Epidermal melanocyte (primary cell): ENCODE measurements around the gene SCN5A.

Experiments
- DNase-seq: peaks from one replicate; pipeline ENCODE4 v3.0.0; 2011; ENCODE audit warnings: low spot score; ENCODE audit not compliant: insufficient read length

SCN5A gene

DNA sequence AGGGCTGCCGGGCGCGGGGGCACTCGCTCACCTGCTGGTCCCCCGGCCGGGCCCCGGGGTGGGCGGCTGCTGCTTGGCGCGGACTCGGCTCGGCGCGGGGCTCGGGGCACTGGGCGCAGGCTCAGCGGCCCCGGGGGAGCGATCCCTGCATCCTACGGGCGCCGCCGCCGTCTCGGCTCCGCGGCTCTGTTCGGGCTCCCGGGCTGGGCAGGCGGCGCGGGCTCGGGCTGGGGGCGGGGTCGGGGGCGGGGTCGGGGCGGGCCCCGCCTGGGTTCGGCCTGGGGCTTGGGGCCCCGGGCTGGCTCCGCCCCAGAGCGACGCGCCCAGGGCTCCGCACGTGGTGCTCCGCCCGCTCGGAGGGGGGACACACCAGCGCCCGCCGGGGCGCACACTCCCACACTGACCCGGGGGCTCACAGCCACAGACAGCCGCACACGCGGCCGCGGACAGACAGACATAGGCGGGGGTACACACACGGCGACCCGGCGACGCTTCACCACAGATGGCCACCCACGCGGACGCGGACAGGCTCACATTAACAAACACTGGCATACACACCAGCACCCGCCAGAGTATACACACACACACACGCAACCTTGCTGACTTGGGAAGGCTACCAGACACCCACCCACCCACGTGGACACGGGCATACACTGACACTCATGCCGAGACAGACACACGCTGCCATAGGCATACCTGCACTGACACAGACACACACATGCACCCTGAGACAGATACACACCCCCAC, at the start of gene SCN5A:
SCN5A (minus strand) TSS at position 188 of the 748 bp plus-strand sequence. CDS start 16,380 bp downstream, outside the sequence.
- DNase-seq, result no peak

DNA sequence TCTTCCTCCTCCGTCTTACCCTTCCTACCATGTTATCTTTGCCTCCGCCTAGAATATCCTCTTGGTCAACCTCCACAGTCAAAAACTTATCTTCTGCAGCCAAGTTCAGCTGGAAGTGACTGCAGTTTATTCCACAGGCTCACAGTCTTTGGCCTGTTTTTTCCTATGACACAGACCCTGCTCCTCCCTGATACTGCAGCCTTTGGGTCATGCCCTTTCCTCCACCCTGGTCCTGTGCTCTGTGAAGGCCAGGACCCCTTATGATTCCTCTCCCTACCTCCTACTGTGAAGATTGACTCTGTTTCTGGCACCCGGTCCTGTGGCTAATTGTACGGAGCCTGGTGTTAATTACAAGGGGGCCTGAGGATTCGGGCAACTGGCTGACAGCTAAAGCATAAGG, 49.3 kb upstream of the SCN5A start:
- no peak for DNase-seq

DNA sequence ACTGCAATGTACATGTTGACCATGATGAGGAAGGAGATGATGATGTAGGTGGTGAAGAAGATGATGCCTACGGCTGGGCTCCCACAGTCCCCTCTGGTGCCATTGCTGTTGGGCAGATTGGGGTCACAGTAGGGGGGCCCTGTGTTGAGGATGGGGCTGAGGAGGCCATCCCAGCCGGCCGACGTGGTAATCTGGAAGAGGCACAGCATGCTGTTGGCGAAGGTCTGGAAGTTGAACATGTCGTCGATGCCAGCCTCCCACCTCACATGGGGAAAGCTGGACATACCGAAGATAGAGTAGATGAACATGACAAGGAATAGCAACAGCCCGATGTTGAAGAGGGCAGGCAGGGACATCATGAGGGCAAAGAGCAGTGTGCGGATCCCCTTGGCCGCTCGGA, 48.6 kb upstream of the SCN5A start:
- DNase-seq, result no peak

DNA sequence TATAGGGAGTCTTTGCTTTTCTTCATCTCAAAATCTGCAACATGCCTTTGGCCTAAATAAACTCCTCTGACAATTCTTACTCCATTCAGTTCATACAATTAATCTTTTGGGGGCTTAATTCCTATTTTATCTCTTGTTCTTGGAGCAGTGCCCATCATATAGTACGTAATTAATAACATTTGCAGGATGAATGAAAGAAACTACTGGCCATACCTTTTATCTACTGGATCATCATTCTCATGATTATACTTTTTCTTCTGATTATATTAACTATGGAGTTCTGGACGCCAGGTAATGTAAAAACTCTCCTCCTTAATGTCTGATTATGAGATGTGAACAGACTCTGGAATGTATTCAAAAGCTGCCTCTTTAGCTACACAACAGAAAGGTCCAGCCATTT, 46.5 kb upstream of the SCN5A start:
- DNase-seq, result no peak

DNA sequence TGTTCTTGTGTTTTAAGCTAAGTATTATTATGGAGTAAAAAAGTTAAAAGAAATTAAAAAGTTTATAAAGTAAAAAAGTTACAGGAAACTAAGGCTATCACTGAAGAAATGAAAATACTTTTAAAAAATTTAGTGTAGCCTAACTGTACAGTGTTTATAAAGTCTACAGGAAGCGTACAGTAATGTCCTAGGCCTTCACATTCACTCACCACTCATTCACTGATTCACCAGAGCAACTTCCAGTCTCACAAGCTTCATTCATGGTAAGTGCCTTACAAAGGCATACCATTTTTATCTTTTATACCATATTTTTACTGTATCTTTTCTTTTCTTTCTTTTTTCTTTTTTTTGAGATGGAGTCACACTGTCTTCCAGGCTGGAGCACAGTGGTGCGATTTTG, 40.7 kb upstream of the SCN5A start:
- no peak for DNase-seq

DNA sequence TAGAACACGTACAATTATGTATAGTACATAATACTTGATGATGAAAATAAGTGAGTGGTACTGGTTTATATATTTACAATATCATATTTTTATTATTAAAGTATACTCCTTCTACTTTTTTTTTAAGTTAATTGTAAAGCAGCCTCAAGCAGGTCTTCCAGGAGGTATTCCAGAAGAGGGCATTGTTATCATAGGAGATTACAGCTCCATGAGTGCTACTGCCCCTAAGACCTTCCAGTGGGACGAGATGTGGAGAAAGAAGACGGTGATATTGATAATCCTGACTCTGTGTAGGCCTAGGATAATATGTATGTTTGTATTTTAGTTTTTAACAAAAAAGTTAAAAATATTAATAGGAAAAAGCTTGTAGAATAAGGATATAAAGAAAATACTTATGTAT, 40.3 kb upstream of the SCN5A start:
- no peak for DNase-seq

DNA sequence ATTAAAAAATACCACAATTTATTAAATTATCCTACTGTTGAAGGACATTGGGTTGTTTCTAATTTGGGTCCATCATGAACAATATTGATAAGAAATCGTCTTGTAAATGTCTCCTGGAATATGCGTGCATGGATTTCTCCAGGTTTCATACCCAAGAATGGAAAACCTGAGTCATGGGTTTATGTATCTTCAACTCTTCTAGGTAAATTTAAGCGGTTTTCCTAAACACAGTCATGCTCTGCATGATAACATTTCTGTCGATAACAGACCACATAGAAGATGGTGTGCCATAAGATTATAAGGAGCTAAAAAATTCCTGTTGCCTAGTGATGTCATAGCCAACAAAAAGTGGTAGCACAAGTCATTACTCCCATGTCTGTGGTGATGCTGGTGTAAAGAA, 39.9 kb upstream of the SCN5A start:
- no peak for DNase-seq

DNA sequence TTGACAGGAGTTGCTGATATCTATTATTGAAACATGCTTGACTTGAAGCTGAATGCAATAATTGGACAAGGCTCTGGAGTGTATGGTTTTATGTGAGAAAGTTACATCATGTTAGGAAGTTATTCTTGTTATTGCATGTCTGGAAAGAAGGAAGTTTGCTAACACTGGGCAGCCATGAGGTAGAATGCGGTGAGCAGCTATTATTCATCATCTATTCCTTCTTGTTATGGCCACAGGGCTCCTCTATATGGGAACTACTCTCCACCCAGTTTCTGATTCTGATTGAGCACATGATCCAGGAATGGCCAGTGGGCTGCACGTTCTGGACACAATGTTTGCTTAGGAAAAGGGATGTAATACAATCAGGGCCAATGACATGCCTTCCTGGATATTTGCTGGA, 37.8 kb upstream of the SCN5A start:
- DNase-seq, result no peak

DNA sequence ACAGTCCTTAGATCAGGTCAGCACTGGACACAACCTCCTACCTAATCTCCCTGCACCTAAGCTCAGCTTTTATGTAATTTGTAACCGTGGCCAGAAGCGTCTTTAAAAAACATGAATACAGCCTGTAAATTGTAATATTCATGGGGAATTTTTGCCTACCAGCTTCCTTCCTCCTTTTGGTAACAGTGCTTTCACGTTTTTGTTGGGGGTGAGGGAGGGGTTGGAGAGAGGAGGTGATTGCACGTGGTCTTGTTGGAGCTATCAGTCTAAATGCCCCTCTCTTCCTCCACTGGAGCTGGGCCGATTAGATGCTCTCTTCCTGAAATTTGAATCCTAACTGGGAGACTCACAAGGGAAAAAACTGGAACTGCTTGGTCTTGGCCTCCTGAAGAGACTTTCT, 35.1 kb upstream of the SCN5A start:
- no peak for DNase-seq

DNA sequence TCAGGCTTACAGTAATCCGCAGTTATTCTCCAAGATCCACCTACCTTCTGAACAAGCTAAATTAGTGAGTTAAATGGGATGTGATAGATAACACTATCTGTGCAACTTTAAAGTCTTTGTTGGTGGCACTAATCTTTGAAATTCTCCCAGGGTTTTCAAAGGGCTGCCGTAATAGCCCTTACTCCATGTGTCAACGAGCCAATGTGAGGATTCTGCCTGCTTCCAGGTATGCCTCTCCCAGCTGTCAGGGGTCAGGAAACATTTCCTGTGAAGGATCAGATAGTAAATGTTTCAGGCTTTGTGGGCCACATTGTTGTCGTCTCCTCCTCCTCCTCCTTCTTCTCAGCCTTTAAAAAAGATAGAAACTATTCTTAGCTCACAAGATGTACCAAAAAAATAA, 20.2 kb upstream of the SCN5A start:
- no peak for DNase-seq

DNA sequence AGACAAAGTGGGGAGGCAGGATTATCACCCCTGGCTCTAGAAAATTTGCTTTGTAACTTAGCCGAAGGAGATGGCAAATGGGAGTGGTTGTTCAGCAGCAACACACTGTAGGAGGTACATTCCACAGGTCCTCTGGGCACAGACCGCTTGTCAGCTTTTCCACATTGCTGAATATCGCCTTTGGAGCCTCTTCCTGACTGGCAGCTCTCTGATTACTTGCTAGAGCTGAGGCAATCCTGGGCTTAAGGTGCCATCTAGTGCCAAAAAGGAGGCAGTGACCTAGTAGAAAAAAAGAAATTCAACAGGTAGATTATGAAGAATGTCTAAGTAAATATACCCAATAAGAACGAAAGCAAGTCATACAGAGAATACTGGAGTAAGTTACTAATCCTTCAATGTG, 13.1 kb upstream of the SCN5A start:
- no peak for DNase-seq

DNA sequence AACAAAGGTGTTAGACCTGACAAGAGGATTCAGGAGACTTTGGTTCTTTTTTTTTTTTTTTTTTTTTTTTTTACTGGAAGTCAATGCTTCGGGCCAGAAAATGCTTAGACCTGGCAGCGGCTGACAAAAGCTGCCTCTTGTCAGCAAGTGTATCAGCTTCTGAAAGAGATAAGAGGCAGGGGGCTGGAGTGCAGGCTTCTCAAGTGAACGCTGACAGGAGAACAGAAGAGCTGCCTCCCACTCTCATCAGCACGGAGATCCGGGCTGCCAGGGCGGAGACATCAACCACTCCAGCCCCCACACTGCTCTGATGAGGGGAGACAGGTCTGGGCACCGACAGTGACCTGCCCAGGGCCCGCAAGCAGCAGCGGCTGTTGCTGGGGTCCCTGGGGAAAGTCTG, 9.4 kb upstream of the SCN5A start:
- no peak for DNase-seq

DNA sequence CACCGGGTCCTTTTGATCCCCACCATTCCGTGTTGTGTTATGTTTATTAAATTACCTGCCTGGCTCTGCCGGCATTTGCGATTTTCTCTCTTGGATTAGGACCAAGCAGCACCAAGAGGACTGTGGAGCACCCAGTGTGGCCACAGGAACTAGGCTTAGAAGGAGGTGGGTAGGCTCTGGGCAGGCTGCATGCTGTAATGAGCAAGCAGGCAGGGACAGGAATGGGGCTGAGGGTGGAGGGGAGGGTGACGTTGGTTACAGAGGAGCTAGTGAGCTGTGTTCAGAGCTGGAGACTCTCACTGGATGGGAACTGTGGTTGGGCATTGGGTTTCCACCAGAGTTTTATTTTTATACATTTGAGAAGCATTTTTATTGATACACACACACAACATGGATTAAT, 7.9 kb upstream of the SCN5A start:
- no peak for DNase-seq

DNA sequence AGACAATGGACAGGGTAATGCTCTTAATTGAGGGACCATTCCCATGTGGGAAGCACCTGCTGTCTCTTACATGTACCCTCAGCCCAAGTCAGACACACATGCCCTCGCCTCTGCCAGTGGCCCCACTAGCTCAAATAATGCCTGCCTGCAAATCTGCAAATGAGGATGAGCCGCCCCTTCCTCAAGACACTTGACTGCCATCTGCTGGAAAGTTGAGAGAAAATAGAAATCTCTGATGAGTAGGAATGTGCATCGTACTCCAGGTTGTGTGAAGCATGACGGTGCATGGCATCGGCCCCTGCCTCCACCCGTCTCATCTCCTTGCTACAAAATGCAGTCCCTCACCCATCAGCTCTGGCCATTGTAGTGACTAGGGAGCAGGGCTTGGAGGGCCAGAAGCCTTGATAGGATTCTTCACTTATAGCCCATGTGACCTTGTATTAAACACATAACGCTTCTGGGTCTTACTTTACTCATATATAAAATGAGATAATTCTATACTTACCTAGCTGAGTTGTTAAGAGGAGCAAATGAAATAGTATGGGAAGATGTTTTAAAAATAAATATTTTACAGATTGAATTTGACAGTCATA, 6.3 kb upstream of the SCN5A start:
- no peak for DNase-seq

DNA sequence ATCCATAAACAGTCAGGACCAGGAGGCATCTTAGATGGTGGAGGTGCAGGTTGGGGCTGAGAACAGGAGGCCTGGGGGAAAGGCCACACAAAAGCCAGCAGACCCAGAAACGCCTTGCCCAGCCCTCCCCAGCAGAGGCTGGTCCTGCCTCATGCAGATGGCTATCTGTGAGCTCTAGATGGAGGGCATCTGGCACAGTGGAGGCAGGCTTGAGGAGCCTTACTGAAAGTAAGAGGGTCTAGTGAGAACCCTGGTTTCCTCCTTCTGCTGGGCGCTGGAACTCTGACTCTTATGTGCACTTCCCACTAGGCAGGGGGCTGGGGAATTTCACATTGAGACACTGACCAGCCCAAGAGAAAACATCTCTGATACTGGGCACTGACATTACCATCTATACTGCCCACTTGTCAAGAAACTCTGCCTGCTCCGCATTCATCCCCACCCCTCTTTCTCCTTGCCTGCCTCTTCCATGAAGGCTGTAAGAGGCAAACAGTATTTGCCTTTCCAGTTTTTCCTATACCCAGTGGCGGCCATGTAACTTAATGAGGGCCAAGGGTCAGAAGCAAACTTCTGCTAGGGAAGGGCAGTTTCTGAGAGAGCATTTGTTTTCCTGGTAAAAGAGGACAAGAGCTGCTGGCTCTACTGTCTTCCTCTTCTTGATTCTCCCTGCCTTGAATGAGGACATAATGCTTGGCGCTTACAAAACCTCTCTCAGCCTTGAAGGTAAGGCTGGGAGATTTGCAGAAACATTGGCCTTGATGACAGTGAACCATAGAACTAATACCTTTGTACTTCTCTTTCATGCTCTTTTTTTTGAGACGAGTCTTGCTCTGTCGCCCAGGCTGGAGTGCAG, 4.4 kb upstream of the SCN5A start:
- no peak for DNase-seq

DNA sequence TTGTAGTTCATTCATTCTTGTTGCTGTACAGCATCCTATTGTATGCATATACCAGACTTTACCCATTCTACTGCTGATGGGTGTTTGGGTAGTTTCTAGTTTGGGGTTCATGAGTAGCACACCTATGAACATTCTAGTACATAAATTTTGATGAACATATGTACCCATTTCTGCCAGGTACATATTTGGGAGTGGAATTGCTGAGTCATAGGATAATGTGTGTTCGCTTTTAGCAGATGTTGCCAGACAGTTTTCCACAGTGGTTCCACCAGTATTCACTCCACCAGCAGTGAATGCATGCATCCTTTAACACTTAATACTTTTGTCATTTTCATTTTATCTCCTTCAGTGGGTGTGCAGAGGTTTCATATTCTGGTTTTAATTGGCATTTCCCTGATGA, 3.4 kb upstream of the SCN5A start:
- DNase-seq, result no peak

DNA sequence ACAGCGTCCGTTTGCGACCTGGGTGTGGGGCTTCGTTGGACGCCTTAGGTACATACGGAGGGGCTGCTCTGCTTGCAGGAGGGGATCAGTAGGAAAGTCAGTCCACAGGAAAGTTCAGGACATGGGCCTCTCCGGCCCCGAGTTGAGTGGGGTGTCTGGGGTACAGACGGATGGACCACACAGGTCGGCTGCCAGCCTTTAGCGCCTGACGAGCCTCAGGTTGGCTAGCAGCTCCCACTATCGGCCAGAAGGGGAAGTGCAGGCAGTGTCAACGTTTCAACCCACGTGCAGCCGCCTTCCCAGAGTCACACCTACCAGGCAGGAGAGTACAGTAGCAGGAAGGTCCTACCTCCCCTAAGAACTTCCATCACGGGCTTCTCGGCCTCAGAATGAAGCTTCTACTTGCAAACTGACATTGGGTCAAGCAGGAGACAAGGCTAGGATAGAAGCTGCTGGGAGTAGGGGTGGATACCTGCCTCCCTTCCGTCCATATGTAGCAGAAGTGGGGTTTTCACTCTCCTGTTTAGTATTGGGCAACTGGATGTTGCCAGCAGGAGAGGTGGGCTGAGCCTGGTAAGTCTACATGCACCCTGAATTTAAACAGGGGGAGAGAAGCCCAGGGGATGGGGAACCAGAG, 1.8 kb upstream of the SCN5A start:
- DNase-seq, result no peak

DNA sequence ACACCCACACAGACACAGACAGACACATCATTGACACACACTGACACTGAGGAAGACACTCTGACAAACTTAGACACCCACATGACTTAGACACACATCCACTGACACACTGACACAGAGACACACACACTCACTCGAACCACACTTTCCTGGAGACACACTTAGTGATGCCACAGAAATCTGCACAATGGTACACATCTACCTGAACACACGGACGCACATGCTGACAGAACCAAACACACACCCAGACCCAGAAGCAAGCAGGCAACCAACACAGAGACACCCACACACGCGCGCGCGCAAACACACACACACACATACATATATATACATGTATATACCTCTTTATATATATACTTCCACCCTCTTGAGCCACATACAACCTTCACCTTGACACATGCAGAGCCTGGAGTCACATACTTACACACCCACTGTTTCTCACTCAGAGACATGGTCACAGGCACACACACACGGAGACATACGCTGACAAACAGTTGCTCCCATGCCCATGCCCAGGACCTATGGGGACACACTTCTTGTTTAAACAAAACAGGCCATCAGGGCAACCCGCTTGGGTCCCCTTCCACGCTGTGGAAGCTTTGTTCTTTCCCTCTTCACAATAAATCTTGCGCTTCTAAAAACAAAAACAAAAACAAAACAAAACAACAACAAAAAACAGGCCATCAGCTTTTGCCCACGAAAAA, 913 bp upstream of the SCN5A start:
- no peak for DNase-seq

DNA sequence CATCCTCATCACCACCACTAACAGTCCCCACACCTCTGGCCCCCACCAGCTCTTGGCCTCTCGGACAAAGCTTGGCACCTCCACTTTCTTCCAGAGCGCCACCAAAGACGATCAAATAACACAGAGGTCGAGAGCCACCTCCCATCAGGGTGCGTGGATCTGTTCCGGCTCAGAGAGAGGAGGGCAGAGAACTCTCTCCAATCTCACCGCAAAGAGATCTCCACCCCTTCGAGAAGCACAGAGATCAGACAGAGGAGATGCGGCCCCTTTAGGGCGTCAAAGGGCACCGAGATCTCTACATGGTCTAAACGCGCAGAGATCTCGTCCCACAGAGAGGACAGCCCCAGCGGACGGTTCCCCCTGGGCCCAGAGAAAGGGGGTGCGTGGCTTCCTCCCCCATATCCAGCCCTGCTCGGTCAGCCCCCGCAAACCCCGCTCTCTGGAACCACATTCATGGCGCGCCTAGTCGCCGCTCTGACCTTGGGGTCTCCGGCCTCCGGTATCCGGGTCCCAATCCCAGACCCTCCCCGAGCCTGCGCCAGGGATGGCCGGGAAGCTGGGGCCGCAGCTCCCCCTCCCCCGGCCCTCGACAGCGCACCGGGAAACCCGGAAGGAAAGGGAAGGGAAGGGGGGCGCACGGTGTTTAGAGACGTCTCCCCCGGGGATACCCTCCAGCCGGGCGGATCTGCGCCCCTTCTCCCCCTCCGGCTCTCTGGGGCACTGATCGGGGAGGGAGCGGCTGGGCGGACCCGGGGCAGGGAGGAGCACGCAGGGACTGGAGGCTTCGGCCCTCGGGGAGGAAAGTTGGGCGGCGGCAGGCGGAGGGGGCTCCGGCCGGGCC, 608 bp downstream of the SCN5A start:
- DNase-seq, result no peak

DNA sequence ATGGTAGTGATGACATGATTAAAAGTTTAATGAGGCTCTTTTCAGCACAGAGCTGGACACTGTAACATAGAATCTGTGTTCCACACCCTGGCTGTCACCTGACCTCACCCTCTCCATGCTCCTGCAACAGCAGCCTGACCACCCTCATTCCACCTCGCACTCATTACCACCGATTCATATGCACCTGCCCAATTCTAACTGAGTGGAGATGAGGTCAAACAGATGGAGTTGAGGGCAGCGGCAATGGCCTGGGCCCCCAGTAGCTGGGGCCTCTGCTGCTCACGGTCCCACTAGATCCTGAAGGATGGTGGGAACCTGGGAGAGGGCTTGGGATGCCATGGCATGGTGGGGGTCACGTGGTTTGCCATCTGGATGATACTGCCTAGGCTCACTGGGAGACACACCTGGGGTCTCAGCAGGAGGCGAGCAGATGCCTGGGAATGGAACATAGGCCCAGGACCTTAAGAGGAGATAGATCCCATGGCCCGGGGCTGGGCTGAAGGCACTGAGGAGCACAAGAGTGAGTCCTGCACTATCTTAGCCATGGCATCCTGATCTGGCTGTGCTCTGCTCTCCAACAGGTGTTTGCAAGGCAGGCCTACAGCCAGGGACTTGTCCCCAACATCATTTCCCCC, 1.3 kb downstream of the SCN5A start:
- no peak for DNase-seq
